Measurements from ENCODE around the gene CUX1.

DNA sequence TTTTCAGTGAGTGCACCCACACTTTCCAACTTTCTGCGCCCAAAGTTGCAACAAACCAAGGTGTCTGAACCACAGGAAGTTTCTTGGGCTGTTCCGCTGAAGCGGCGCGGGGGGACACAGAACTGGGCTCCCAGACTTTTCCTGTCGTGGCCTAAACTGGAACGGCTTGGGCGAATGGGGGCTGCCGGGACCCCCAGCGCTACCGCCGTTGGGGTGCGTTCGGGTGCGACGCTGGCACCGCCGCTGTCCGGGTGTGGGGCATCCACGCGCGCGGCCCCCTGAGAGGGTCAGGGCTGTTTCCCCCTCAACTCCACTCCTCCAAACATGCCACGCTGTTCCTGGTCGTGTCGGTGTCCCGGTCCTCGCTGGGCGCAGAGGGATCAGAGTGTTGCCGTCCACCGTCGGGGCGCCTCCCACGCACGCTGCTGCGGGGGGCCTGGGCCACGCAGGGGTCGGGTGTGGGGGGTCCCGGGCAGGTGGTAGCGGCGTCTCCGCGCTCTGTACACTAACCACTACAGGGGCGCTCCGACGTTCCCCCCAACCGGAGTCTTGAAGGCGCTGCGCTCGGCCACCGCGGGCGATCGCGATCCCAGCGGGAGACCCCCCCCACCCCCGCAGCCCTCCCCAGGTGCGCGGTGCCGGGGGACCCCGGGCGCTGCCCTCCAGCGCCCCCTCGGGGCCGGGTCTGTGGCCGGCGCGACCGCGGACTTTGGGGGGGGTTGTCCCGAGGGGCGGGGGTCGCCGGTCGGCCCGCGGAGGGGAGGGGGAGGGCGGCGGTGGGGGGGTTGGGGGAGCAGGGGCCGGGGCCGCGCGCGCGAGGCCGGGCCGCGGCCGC is 2.2 kb upstream of the CUX1 start:
- TF ChIP-seq EZH2 (optimal IDR thresholded peaks at IDR 0.05; ENCODE audit: low read depth, low read length), result no peak
- TF ChIP-seq, protein P1, sequence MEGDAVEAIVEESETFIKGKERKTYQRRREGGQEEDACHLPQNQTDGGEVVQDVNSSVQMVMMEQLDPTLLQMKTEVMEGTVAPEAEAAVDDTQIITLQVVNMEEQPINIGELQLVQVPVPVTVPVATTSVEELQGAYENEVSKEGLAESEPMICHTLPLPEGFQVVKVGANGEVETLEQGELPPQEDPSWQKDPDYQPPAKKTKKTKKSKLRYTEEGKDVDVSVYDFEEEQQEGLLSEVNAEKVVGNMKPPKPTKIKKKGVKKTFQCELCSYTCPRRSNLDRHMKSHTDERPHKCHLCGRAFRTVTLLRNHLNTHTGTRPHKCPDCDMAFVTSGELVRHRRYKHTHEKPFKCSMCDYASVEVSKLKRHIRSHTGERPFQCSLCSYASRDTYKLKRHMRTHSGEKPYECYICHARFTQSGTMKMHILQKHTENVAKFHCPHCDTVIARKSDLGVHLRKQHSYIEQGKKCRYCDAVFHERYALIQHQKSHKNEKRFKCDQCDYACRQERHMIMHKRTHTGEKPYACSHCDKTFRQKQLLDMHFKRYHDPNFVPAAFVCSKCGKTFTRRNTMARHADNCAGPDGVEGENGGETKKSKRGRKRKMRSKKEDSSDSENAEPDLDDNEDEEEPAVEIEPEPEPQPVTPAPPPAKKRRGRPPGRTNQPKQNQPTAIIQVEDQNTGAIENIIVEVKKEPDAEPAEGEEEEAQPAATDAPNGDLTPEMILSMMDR (IDR thresholded peaks at IDR 0.05; ENCODE audit: low read length), result peak; percentile 37

All from MM.1S (cell line).